Measurements from ENCODE around the gene PSMA1. TPM values are rescaled to one million over a fixed set of nuclear protein-coding genes. Genes with fewer than 3 reads are reported as not detected.

The PSMA1 gene
- total RNA-seq, 4 donors from 2014 or later: 129 to 183 (median 145) TPM

DNA sequence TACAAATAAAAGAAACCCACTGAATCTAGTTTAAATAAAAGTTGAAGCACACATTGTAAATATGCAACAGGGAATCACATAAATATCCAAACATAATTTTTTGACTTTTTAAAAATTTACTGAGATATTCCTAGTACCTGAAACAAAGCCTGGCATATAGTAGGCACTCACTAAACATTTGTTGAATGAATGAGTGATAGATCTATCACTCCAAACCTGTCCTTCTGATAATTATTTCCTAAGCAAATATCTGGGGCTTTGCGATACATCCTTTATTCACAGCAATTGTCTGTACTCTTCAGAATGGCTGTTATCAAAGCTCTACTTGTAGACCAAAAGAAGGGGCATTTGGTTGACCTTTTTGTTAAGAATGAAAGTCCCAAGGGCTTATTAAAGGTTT is 2.6 kb upstream of the PSMA1 start:
- TF ChIP-seq, protein P1, sequence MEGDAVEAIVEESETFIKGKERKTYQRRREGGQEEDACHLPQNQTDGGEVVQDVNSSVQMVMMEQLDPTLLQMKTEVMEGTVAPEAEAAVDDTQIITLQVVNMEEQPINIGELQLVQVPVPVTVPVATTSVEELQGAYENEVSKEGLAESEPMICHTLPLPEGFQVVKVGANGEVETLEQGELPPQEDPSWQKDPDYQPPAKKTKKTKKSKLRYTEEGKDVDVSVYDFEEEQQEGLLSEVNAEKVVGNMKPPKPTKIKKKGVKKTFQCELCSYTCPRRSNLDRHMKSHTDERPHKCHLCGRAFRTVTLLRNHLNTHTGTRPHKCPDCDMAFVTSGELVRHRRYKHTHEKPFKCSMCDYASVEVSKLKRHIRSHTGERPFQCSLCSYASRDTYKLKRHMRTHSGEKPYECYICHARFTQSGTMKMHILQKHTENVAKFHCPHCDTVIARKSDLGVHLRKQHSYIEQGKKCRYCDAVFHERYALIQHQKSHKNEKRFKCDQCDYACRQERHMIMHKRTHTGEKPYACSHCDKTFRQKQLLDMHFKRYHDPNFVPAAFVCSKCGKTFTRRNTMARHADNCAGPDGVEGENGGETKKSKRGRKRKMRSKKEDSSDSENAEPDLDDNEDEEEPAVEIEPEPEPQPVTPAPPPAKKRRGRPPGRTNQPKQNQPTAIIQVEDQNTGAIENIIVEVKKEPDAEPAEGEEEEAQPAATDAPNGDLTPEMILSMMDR (IDR thresholded peaks at IDR 0.05; ENCODE audit: low read depth): no peak

DNA sequence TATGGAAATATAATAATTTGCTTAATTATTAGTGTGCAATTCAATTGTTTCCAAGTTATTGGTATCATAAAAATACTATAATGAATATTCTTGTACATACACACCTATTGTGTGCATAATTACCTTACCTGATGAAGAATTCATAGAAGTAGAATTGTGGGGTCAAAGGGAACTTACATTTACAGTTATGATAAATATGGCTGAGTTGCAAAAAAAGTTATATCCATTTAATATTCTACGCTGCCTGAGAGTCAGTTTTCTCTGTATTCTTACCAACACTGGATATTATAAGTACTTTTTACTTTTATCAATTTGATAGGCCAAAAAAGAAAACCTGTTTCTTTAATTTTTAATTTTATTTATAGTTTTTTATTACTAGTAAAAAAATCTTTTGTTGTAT is 2.1 kb upstream of the PSMA1 start:
- TF ChIP-seq, protein P1 (IDR thresholded peaks at IDR 0.05; ENCODE audit: low read depth): no peak

DNA sequence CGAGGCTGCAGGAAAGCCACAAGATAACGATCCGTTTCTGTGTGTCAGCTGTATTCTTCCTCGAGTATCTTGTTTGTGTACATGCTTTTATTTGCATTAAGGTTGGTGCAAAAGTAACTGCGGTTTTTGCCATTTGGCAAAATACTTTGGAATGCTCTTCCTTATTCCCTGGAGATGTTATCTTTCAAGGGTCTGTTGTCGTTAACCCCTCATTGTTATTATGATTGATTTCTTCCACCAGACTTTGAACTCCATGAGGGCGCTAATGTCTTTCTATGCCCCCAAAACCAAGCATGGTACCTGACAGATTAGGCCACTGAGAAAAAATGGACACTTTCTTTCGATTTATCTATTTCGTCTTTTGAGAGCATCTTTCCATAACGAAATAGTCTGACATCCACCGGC is 563 bp upstream of the PSMA1 start:
- TF ChIP-seq, protein P1 (IDR thresholded peaks at IDR 0.05; ENCODE audit: low read depth): no peak

DNA sequence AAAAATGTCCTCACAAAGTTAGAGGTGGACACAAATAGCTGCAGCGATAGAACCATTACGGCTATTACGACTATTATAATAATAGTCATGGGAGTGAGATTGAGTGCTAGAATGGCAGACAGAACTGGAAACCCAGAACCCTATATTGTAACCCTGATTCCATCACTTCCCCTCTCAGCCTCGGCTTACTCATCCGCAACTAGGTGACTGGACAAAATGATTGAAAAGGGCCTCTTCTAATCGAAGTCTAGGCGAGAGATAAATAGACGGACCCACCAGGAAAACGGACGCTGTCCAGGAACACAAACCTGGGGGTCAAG is 629 bp downstream of the PSMA1 start:
- TF ChIP-seq, protein P1 (IDR thresholded peaks at IDR 0.05; ENCODE audit: low read depth): no peak

DNA sequence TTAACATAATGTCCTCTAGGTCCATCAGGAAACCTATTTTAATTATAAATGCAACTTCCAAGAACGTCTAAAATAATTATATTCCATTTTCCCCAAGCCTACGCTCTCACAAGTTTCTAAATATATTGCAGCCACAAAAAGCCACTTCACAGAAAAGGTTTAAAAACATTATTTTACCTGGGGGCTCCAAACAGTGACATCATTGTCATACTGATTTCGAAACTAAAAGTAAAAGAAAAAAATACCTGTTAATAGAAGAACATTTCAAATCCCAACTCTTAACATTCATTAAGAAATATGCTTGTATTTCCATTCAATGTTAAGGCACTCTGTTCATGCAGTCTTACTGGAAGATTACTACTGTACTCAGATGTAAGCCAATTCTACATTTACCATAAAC is 1.4 kb downstream of the PSMA1 start:
- TF ChIP-seq, protein P1 (IDR thresholded peaks at IDR 0.05; ENCODE audit: low read depth): no peak

DNA sequence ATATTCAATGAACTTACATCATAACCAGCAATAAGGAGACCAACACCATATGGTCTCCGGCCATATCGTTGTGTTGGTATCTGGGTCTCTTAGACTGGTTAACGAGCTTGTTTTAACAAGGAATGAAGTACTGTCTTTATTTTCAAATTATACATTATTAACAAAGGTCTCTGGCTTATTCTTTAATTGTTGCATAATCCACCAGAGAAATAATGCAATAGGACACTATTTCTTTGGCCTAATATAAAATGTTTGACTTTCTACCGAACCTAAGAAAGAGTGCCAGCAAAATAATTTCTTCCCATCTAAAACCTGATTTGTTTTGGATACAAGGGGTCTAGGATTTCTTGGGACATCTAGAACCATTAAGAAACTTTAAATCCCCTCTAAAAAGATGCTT is 6.4 kb downstream of the PSMA1 start:
- TF ChIP-seq, protein P1 (IDR thresholded peaks at IDR 0.05; ENCODE audit: low read depth): no peak

DNA sequence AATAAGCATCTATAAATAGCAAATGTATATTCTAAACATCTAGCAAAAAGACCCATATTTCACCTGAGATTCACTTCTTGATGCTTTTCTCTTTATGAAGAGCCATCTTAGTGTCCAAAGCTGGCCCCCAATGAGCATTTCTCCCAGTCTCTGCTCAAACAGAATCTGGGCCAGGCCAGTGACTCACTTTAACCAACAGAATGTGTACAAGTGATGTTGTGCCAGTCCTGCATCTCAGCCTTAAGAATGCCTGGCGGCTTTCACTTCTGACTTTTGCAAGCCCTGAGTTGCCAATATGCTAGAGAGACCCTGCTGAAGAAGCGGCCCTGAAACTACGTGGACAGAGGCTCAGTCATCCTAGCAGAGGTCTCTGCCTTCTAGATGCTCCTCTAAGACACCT is 13.7 kb downstream of the PSMA1 start:
- TF ChIP-seq, protein P1 (IDR thresholded peaks at IDR 0.05; ENCODE audit: low read depth): no peak

DNA sequence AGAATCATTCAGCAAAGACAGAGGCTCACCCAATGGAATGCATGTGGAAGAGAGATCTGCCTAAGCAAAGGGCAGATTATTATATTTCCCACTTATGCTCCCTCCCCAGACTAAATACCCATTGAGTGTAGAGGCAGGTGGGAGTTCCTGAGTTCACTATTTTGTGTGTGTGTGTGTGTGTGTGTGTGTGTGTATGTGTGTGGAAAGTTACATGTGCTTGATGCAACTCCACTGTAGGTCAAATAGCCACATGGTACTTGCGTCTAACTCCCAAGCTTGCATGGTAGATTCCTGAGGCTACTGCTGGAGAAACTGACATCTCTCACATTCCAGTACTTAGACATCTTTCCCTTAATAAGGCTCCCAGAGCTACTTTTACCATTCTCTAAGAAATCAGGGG is 17.2 kb downstream of the PSMA1 start:
- TF ChIP-seq, protein P1 (IDR thresholded peaks at IDR 0.05; ENCODE audit: low read depth): no peak

Data from subcutaneous adipose tissue (tissue), 4 donors.